GM21786 (cell line): Measurements from ENCODE around the gene GFY.
"Not testable (repeated sequence)": the region's sequence is repeated elsewhere in the genome, so short reads cannot be mapped to it uniquely, and the experiment has no call there.

Experiments used
- ATAC-seq: cut with Tn5 transposase; IDR thresholded peaks from one replicate; pipeline ENCODE4 v1.9.1; 2021; ENCODE audit not compliant: unreplicated experiment

GFY gene

DNA sequence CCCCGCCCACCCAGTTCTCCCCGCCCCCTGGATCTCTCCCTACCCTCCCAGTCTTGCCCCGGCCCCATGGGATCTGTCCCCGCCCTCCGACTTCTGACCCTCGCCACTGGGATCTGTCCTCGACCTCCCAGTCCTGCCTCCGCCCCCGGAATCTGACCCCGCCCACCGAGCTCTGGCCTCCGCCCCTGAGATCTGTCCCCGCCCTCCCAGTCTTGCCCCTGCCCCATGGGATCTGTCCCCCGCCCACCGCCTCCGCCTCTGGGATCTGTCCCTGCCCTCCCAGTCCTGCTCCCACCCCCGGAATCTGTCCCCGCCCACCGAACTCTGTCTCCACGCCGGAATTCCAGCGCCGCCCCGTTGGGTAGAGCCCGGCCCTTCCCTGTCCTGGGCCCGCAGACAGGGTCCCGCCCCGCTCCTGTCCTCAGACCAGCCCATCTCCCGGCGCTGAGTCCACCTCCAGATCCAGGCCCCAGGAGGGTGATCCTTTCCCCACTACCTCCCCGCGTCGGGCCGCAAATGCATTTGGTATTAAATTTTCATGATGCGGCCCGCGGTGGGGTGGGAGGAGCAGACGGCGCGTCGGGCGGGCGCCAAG is 17.7 kb downstream of the GFY start:
- ATAC-seq, result no peak

DNA sequence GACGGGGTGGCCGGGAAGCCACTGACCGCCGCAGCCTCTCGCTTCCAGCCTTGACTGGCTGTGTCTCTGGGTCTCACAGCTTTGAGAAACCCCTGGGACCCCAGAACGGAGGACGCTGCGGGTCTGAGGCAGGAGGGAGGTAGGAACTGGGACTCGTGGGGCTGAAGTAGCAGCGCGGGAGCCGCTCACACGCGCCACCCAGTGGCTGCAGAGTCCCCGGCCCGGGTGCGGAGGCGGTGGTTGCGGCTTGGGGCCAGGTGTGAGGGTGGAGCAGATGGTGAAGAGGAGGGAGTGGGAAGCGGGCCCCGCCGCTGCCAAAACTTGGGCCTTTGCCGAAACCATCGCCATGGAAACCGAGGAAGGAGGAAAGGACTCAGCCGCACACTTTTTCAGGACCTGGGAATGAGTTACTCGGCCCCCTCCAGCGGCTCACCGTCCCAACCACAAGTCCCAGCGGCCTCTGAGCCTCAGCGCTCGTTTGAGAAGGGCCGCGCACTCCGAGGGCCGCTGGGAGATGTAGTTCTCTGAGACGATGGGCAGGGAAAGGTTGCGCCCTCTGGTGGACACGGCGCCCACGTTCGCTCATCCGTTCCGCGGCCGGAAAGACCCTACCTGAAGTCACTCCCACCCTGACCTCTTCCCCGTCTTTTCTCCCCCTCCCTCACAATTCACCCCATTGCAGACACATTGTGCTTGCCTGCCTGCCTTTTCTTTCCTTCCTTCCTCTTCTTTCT is 18.3 kb downstream of the GFY start:
- peak; percentile 76 for ATAC-seq

DNA sequence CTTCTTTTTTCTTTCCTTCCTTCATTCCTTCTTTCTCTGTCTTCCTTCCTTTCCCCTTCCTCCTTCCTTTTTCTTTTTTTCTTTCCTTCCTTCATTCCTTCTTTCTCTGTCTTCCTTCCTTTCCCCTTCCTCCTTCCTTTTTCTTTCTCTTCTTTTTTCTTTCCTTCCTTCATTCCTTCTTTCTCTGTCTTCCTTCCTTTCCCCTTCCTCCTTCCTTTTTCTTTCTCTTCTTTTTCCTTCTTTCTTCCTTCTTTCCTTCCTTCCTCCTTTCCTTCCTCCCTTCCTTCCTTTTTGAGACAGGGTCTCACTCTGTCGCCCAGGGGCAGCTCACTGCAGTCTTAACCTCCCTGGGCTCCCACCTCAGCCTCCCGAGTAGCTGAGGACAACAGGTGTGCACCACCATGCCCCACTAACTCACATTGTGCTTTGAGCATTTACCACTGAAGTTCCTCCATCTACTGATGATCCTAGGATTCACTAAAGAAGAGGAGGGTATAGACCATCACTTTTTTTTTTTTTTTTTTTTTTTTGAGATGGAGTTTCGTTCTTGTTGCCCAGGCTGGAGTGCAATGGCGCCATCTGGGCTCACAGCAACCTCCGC is 19.0 kb downstream of the GFY start:
- not testable (repeated sequence) for ATAC-seq

DNA sequence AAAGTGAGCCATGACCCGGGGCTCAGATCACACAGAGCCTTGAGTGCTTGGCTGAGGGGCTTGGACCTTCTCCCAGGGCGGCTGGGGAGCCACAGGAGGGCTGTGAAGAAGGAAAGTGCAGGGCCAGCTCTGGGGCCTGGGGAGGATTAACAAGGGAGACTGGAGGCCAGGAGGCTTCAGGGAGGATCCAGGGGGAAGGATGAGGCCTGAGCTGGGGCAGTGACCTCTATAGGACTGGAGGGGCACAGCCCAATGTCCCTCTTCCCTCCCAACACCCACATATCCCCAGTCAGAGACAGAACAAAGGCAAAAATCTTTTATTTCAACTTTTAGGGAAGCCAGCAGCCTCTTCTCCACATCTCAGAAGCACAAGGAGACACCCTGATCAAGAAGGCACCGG is 20.8 kb downstream of the GFY start:
- ATAC-seq, result no peak

DNA sequence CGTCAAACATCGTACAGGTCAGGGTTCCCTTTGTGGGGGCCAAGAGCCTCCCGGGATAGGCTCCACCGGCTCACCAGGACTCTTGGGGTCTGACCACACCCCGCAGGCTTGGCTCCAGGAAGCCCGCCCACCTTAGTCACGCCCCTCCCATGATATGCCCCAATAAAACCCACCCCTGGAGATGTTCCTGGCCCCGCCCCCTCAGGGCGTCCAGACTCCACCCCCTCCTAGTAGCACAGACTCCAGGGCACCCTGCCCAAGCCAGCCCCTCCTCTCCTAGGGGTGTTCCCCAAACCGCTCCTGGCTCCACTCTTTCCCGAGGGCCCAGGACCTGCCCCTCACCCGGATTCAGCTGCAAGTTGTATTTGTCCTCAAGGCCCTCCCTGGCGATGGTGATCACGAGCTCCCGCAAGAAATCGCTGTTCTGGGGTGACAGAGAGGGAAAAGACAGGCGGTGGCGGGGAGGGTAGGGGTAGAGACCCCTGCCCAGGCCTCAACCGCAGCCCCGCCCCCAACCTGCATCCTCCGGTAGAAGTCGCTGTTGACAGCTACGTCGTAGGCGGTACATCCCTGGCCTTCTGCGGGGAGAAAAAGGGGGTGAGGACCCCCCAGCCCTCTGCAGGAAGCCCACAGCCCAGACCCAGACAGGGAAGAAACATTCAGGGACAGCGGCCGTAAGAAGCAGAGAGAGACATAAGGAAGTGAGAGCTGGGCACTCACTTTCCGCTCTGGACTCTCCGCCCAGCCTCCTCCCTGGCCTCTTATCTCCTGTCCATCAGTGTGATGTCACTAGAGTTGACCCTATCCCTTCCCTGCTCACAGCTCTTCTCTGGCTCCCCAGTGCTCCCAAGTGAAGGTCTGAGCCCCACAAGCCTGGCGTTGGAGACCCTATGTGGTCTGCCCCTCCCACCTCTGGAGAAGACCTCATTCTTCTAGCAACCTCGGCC is 22.6 kb downstream of the GFY start:
- no peak for ATAC-seq

DNA sequence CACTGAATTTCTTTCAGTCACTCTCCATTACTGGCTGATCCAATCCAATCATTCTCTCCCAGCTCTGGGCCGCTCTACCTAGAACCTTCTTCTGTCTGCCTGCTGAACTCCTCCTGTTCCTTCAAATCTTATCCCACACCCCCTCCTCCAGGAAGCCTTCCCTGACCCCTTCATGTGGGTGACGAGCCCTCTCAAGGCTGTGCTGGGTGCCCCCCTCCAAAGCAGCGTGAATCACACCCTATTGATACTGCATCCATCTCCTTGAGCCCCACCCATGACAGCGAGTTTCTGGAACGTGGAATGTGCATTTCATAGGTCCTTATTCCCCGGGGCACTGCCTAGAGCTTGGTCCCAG is 23.2 kb downstream of the GFY start:
- no peak for ATAC-seq

DNA sequence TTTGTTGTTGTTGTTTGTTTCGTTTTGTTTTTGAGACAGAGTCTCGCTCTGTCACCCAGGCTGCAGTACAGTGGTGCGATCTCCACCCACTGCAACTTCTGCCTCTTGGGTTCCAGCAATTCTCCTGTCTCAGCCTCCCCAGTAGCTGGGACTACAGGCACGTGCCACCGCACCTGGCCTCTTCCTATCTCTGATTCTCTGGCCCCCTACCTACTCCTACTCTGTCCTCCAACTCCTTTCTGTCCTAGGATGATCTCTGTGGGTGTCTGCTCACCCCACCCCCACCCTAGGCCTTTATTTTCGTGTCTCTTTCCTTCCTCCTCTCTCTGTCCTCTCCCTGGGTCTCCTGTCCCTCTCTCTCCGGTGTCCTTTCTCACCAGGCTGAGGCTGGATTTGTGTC is 25.2 kb downstream of the GFY start:
- ATAC-seq, result no peak

DNA sequence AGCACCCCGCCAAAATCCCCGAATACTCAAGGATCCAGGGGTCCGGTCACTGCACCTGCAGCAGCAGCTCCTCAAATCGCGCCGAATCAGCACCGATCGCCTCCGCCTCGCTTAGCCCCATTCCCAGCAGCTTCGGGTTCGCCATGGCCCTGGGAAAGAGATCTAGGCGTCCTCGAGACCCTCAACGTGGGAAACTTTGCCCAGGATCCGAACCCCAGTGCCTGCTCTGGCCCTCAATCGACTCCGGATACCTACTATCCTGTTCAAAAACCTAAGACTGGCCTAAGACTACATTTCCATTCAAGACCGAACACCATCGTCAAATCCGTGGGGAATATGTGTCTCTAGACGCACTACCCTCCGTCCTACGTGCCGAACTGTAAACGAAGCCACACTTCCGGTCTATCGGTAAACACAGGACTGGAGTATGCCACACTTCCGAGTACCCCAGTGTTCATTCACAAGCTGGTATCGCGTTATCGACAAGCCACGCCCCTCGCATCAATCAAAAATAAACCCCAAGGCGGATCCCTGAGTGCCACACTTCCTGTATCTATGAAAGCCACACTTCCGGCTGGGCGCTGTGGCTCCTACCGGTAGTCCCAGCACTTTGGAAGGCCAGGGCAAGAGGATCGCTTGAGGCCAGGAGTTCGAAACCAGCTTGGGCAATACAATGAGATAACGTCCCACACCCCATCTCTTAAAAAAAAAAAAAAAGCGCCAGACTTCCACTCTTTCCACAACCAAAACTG is 26.4 kb downstream of the GFY start, which contains the start of gene PIH1D1:
TSS of gene PIH1D1 (minus strand) at position 385 of the 752 bp plus-strand sequence. CDS start at position 145, 240 bp downstream.
- peak; percentile 51 for ATAC-seq

DNA sequence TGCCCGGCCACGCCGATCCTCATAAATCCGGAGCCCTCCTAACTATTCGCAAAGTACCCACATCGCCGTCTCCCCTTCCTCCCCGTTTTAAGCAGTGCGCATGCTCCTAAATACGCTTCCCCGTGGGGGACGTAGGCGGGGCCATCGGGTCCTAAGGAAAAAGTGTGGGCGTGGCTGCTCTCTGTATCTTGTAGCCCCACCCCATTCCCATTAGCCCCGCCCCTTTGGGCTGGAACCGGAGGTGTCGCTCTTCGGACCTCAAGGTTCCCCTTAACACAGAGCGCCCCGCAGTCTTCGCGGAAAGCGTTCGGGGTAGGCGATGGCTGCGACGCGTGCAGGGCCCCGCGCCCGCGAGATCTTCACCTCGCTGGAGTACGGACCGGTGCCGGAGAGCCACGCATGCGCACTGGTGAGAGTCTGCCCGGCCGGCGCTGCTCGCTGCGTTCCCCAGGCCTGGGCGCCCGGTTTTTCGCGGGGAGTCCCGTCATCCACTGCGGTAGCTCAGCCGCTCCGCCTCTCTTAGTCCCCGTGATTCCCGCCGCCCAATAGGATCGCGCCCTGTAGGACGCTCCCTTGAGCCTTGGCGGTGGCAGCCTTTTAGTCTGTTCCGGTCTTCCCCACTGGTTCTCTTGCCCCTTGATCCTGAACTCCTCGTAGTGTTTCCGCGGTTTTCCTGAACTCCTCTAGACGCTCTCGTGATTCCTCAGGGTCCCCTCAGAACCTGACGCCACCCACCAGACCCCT is 28.0 kb downstream of the GFY start, which contains the start of gene ALDH16A1:
TSS of gene ALDH16A1 (plus strand) at position 213 of the 744 bp plus-strand sequence. CDS start at position 320, 107 bp downstream.
- peak; percentile 78 for ATAC-seq

DNA sequence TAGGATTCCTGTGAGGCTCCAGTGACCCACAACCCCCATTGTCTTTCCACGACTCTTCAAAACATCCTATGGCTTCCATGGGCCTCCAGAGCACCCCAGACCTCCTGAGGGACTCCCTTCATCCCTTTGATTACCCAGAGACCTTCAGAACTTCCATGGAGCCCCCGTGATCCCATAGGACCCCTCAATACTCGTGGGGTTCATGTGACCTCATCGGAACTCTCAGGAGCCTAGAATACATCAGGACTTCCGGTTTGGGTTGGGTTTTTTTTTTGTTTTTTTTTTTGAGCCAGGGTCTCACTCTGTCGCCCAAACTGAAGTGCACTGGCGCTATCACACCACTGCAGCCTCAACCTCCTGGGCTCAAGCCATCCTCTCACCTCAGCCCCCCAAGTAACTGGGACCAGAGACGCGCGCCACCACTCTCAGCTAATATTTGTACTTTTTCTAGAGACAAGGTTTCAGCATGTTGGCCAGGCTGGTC is 28.6 kb downstream of the GFY start:
- ATAC-seq, result no peak

DNA sequence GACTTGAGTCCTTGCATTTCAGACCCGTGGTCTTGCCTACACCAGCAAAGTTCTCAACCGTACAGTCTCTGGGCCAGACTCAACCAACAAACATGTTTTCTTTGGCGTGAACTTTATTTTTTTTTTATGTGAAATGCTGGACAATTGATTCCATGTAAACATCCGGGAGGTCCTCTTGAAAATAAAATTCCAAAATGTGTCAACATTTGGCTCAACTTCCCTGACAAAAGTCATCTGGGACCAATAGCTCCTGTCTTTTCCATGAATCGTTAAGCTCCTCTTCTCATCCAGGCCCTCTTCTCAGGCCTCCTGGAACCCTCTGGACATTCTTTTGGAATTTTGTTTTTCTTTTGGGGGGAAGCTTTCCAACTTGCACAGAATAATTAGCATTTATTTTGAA is 30.6 kb downstream of the GFY start:
- no peak for ATAC-seq

DNA sequence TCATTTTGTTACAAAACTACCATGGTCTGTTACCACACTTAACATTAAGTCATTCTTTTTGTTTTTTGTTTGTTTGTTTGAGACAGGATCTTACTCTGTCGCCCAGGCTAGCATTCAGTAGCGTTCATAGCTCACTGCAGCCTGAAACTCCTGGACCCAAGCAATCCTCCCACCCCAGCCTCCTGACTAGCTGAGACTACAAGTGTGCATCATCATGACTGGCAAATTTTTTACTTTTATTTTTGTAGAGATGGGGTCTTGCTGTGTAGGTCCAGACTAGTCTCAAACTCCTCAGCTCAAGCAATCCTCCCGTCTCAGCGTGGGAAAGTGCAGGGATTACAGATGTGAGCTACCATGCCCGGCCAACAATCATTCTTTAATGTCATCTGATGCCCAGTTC is 31.1 kb downstream of the GFY start:
- no peak for ATAC-seq

DNA sequence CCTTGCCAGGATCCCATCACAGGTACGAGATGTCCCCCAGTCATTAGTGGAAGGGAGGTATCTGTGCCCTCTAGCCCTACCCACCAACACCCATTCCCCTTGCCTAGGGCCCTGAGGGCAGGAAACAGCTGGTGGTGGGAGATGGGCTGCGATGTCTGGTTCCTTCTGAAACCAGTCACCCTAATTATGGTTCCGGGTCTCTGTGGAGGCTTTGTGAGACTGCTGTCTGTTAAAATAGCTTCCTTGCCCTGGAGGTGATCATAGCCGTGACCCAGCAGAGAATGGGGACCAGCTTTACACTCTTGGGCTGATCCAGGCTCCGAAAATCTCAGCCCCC is 33.3 kb downstream of the GFY start:
- no peak for ATAC-seq

DNA sequence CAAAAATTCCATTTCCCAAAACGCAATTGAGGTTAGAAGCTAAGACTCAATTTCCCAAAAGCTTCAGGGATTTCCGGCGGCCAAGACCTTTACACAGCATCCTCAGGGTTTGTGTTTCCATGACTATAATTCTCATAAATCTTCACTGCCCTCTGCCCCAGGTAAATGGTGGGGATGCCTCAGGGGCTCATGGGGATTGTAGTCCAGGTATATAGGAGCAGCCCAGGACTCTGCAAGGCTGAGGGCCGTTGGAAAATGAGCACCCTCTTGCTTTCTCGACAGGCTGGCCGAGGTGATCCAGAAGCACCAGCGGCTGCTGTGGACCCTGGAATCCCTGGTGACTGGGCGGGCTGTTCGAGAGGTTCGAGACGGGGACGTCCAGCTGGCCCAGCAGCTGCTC is 34.2 kb downstream of the GFY start:
- no peak for ATAC-seq

DNA sequence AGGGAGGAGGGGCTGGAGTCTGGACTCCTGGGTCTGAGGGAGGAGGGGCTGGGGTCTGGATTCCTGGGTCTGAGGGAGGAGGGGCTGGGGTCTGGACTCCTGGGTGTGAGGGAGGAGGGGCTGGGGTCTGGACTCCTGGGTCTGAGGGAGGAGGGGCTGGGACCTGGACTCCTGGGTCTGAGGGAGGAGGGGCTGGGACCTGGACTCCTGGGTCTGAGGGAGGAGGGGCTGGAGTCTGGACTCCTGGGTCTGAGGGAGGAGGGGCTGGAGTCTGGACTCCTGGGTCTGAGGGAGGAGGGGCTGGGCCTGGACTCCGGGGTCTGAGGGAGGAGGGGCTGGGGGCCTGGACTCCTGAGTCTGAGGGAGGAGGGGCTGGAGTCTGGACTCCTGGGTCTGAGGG is 35.9 kb downstream of the GFY start:
- ATAC-seq, result not testable (repeated sequence)

DNA sequence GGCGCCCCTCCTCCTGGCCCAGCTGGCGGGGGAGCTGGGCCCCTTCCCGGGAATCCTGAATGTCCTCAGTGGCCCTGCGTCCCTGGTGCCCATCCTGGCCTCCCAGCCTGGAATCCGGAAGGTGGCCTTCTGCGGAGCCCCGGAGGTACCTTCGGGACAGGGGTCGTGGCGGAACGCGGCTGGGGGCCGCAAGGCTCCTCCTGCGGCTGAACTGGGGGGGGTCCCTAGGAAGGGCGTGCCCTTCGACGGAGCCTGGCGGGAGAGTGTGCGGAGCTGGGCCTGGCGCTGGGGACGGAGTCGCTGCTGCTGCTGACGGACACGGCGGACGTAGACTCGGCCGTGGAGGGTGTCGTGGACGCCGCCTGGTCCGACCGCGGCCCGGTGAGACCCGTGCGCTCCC is 36.5 kb downstream of the GFY start:
- no peak for ATAC-seq

DNA sequence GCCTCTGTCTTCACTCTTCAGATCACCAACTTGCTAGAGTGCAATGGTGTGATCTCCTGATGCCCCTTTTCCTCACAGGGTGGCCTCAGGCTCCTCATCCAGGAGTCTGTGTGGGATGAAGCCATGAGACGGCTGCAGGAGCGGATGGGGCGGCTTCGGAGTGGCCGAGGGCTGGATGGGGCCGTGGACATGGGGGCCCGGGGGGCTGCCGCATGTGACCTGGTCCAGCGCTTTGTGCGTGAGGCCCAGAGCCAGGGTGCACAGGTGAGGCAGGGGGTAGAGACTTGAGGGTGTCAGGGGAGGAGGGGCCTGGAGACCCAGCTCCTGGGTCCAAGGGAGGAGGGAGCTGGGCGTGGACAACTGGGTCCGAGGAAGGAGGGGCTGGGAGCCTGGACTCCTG is 37.3 kb downstream of the GFY start:
- no peak for ATAC-seq

DNA sequence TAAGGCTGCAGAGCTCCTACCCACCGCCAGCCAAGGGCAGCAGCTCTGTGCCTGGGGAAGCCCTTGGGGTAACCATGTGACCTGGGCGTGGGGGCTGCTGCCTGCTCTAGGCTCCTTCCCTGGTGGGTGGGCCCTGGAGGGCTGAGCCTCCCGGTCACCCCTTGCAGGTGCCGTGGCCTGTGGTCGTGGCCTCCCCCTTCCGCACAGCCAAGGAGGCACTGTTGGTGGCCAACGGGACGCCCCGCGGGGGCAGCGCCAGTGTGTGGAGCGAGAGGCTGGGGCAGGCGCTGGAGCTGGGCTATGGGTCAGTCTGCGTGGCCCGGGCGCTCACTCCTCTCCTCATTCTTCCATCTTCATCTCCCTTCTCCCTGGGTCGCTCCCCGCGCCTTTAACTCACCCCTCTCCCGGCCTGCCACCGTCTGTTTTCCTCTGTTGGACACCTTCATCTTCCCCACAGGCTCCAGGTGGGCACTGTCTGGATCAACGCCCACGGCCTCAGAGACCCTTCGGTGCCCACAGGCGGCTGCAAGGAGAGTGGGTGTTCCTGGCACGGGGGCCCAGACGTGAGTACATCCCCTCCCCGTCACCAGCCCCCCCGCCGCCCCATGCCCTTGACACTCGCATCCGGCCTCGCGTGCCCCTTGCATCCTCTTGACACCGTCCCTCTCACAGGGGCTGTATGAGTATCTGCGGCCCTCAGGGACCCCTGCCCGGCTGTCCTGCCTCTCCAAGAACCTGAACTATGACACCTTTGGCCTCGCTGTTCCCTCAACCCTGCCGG is 39.0 kb downstream of the GFY start:
- ATAC-seq, result no peak

DNA sequence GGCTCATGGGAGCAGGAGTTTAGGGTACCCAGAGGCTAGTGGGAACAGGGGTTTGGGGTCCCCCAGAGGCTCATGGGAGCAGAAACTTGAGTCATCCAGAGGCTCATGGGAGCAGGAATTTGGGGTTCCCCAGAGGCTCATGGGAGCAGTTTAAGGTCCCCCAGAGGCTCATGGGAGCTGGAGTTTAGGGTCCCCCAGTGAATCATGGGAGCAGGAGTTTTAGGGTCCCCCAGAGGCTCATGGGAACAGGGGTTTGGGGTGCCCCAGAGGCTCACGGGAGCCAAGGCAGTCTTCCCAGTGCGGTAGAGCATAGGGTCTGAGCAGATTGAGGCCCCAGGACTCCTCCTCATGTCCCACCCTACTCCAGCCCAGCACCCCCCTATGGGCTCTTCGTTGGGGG is 40.2 kb downstream of the GFY start:
- no peak for ATAC-seq
